Osteoblast (primary cell): ENCODE measurements around the gene KATNB1. TPM values are rescaled to one million over a fixed set of nuclear protein-coding genes. Genes with fewer than 3 reads are reported as not detected.

Source experiments
- DNase-seq: peaks from one replicate; pipeline ENCODE4 v3.0.0; 2011; ENCODE audit warnings: low spot score, mixed read lengths; ENCODE audit not compliant: insufficient read length; ENCODE audit errors: missing footprints
- H2AFZ ChIP-seq: 2 replicates; pipeline ENCODE4 v1.6.0; 2011; ENCODE audit warnings: mild to moderate bottlenecking, low read length
- H3K27ac ChIP-seq: 2 replicates; pipeline ENCODE4 v1.5.1; 2011; ENCODE audit warnings: mild to moderate bottlenecking, low read depth, low read length, moderate library complexity
- H3K27me3 ChIP-seq: 2 replicates; pipeline ENCODE4 v1.6.0; 2012; ENCODE audit warnings: mild to moderate bottlenecking, control low read depth, inconsistent platforms, low read length, moderate library complexity; ENCODE audit not compliant: insufficient read depth
- H3K36me3 ChIP-seq: 2 replicates; pipeline ENCODE4 v1.5.1; 2011; ENCODE audit warnings: mild to moderate bottlenecking, low read length, control low read depth, moderate library complexity; ENCODE audit not compliant: insufficient read depth
- H3K4me1 ChIP-seq: 2 replicates; pipeline ENCODE4 v1.5.1; 2011; ENCODE audit warnings: mild to moderate bottlenecking, low read length, control low read depth, moderate library complexity; ENCODE audit not compliant: insufficient read depth
- H3K4me2 ChIP-seq: 2 replicates; pipeline ENCODE4 v1.6.0; 2011; ENCODE audit warnings: mild to moderate bottlenecking, low read length; ENCODE audit not compliant: insufficient read depth
- H3K4me3 ChIP-seq: fragments of 200-600 bp; sonication (generic); 3 replicates; pipeline ENCODE4 v1.5.1; 2012; ENCODE audit warnings: mild to moderate bottlenecking, low read length, inconsistent platforms; ENCODE audit not compliant: insufficient read depth
- H3K79me2 ChIP-seq: 2 replicates; pipeline ENCODE4 v1.6.0; 2012; ENCODE audit warnings: mild to moderate bottlenecking, low read length, control low read depth, inconsistent platforms; ENCODE audit not compliant: insufficient read depth
- H3K9me3 ChIP-seq: 2 replicates; pipeline ENCODE4 v1.5.1; 2011; ENCODE audit warnings: low read depth, low read length, control low read depth
- H4K20me1 ChIP-seq: 2 replicates; pipeline ENCODE4 v1.6.0; 2012; ENCODE audit warnings: mild to moderate bottlenecking, low read length, control low read depth; ENCODE audit not compliant: insufficient read depth
- total RNA-seq: library from RNA; depleted of rRNA; stranded (reverse); fragments of >200 nt; gene quantifications from 2 replicates; pipeline ENCODE4 v1.2.3, GENCODE V29; 2012
- TF ChIP-seq, protein P1 (sequence below): IDR thresholded peaks from 2 replicates; pipeline ENCODE4 v1.5.1; 2011; ENCODE audit warnings: mild to moderate bottlenecking, low read depth, low read length, moderate library complexity; ENCODE audit errors: extremely low read depth

KATNB1 gene
- total RNA-seq, 1 donor = 24.6 TPM

DNA sequence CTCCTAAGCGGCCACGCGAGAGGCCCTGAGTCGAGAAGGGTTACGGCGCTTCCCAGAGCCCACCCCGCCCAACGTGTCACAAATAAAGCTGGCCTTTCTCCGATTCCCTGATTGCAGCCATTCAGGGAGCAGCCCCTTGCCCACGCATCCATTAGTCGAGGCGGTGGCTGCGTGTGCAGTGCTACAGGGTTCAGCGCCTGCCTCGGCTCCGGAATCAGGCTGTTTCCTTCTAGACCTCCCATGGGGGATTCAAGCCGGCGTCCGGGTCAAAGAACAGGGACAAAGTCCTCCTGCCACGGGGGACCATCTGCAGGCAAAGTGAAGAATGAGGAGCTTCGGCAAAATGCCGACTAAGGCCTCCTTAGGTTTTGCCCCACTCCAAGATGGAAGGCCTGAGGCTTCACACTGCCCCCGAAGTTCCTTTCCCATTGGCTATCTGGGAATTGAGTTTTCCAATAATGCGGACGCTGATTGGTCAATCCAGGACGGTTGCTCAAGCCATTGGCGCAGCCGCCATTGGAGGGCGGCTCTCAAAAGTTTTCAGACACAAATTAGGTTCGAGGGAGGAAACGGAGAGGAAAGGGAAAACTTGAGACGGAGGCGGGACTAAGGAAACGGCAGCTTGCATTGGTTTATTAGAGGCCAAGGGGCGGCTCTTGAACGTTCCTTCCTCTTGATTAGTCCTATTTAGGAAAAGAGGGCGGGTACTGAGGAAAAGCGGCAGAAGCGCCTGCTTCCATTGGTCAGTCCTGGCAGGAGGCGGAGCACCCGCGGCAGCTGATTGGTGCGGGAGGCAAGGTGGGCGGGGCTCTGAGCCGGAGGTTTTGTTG is 430 bp upstream of the KATNB1 start:
- H3K36me3 ChIP-seq = no peaks in the 10 kb centered on the region
- peaks cover 2% of the 10 kb centered on the region for H3K9me3 ChIP-seq
- peak overlapping the region; percentile 99 for H3K27ac ChIP-seq
- DNase-seq = peak; percentile 99
- peaks cover 13% of the 10 kb centered on the region for H3K4me1 ChIP-seq
- H2AFZ ChIP-seq = peak overlapping the region; percentile 81
- peaks cover 12% of the 10 kb centered on the region for H3K79me2 ChIP-seq
- H3K4me2 ChIP-seq = peak overlapping the region; percentile 96
- H3K4me3 ChIP-seq = peak overlapping the region; percentile 89
- TF ChIP-seq, protein P1, sequence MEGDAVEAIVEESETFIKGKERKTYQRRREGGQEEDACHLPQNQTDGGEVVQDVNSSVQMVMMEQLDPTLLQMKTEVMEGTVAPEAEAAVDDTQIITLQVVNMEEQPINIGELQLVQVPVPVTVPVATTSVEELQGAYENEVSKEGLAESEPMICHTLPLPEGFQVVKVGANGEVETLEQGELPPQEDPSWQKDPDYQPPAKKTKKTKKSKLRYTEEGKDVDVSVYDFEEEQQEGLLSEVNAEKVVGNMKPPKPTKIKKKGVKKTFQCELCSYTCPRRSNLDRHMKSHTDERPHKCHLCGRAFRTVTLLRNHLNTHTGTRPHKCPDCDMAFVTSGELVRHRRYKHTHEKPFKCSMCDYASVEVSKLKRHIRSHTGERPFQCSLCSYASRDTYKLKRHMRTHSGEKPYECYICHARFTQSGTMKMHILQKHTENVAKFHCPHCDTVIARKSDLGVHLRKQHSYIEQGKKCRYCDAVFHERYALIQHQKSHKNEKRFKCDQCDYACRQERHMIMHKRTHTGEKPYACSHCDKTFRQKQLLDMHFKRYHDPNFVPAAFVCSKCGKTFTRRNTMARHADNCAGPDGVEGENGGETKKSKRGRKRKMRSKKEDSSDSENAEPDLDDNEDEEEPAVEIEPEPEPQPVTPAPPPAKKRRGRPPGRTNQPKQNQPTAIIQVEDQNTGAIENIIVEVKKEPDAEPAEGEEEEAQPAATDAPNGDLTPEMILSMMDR = no peak
- no peaks in the 10 kb centered on the region for H3K27me3 ChIP-seq
- H4K20me1 ChIP-seq = no peaks in the 10 kb centered on the region

DNA sequence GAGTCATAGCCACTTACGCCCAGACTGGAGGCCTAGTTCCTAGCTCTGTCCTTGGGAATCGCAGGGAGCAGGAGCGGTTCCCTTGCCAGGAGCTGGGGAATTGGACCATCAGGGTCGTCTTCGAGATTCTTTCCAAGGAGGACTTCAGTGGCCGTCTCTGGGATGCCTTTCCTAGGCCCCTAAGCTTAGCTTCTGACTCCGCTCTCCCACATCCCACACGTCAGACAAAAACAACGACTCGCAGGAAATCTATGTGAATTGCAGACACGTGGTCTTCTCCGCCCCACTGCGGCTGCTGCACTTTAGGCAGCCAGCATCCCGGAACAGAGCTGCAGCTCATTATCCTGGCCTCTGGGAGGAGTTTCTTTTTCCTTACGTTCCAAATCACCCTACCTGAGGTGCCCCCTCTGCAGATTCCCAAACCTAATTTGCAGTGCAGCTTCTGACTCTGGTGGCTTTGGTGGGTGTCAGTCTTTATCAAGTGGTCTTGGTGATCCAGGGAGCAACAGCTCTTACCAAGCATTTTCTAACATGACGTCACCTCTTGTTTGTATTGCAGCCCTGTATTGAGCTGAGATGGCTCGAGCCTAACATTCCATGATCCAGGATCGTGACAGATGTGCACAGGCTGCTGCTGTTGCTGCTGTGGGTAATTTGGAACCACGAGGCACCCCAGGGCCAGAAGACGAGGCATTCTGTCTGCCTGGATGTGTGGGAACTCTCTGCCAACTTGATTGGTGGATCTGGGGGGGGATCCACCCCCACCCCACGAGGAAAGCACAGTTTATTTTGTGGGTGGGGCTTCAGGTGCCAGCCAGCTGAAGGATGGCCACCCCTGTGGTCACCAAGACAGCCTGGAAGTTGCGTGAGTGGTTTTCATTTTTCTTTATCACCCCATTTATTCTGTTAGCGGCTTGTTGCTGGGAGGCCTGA is 1.1 kb downstream of the KATNB1 start:
- Histone ChIP-seq H3K27me3 (no peaks in the 10 kb centered on the region), H3K79me2 (peaks cover 12% of the 10 kb centered on the region), H3K9me3 (peaks cover 2% of the 10 kb centered on the region), H4K20me1 (no peaks in the 10 kb centered on the region), H2AFZ (peak overlapping the region; percentile 69), H3K27ac (peak overlapping the region; percentile 99), H3K4me1 (peaks cover 13% of the 10 kb centered on the region), H3K4me2 (peak overlapping the region; percentile 96), H3K4me3 (peak overlapping the region; percentile 89), H3K36me3 (no peaks in the 10 kb centered on the region)
- DNase-seq = peak; percentile 95
- TF ChIP-seq, protein P1 = peak; percentile 24

DNA sequence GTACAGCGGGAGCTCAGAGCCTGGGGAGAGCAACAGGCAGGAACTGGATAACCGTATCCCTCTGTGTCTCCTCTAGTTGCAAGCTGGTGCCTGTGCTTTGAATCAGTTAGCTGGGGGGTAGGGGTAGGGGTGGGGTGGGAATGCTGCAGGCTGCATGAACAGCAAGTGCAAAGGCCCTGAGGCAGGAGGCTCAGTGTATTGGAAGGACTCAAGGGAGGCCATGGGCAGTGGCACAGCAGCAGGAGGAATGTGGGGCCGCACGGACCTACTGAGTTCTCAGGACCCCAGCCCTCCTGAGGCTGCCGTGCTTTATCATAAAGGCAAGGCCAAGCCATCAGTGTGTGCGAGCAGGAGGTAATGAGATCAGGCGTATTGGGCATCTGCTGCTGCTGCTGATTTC is 3.3 kb downstream of the KATNB1 start:
- H3K27ac ChIP-seq = no peak overlapping the region

More for the DNA sequence above, 3.3 kb downstream of the KATNB1 start:
- TF ChIP-seq, protein P1 = no peak
- Histone ChIP-seq H3K4me2 (no peak overlapping the region), H3K9me3 (no peaks in the 10 kb centered on the region), H3K4me1 (peaks cover 13% of the 10 kb centered on the region), H3K4me3 (no peak overlapping the region), H3K27me3 (no peaks in the 10 kb centered on the region), H3K36me3 (no peaks in the 10 kb centered on the region), H3K79me2 (peaks cover 12% of the 10 kb centered on the region), H4K20me1 (no peaks in the 10 kb centered on the region), H2AFZ (no peak overlapping the region)
- DNase-seq = no peak
